ENCODE data around the gene SPAG16.

DNA sequence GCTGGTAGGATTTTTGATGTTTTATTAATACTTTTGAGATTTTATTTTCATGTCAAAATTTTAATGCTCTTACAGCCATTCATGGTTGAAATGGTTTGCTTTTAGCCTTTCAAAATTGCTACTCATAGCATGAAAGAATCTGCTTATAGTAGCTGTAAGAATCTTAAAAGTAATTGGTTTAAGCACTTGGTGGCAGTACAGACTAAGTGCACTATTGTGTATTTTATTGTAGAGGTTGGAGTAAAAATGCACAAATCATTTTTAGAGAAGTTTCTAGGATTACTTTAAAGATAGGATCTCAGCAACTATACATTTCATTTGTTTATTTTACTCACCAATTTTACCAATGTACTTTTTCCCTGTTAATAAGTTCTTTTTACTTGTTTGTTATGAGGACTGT, 205.8 kb downstream of the SPAG16 start:
- TF ChIP-seq, protein P1, sequence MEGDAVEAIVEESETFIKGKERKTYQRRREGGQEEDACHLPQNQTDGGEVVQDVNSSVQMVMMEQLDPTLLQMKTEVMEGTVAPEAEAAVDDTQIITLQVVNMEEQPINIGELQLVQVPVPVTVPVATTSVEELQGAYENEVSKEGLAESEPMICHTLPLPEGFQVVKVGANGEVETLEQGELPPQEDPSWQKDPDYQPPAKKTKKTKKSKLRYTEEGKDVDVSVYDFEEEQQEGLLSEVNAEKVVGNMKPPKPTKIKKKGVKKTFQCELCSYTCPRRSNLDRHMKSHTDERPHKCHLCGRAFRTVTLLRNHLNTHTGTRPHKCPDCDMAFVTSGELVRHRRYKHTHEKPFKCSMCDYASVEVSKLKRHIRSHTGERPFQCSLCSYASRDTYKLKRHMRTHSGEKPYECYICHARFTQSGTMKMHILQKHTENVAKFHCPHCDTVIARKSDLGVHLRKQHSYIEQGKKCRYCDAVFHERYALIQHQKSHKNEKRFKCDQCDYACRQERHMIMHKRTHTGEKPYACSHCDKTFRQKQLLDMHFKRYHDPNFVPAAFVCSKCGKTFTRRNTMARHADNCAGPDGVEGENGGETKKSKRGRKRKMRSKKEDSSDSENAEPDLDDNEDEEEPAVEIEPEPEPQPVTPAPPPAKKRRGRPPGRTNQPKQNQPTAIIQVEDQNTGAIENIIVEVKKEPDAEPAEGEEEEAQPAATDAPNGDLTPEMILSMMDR (IDR thresholded peaks at IDR 0.05 in 2 of 3, conservative IDR thresholded peaks at IDR 0.05 in 1 of 3; ENCODE audit: borderline replicate concordance in 1 of 3, insufficient read depth in 1 of 3, low read depth in 2 of 3, low read length in 2 of 3) = peak in 2 of 3 experiments; percentile 10 to 34; a peak in 2 of 6 replicates
- TF ChIP-seq YY1 (IDR thresholded peaks at IDR 0.05; ENCODE audit: extremely low read depth, insufficient replicate concordance, low read depth, low read length) (no peak), EZH2phosphoT487 (IDR thresholded peaks at IDR 0.05; ENCODE audit: borderline replicate concordance) (no peak)
